Endothelial cell of umbilical vein (primary cell): ENCODE results near the gene TNNT3. TPM values are rescaled to one million over a fixed set of nuclear protein-coding genes. Genes with fewer than 3 reads are reported as not detected.

ENCODE experiments used
- BruUV-seq: library from RNA; stranded (reverse); fragments of 400-500 nt; replicated peaks from 2 replicates; lab custom pipeline; 2021; lab: Mats Ljungman, UMichigan
- CTCF ChIA-PET: fragments of 300-600, 350-600 bp; sonication (Branson Sonifier 250); formaldehyde crosslinking; loops from one replicate; lab custom pipeline; 2021; ENCODE audit warnings: antibody characterized with exemption, inconsistent platforms; lab: Charles Lee
- POLR2A ChIA-PET: fragments of 300-600, 350-600 bp; sonication (Branson Sonifier 250); formaldehyde crosslinking; loops from one replicate; lab custom pipeline; 2021; ENCODE audit warnings: antibody characterized with exemption, inconsistent platforms; lab: Charles Lee
- DNase-seq: peaks from one replicate; pipeline ENCODE4 v3.0.0-alpha.2; 2011; ENCODE audit warnings: low read depth, low spot score
- FAIRE-seq: peaks from 2 replicates; lab custom pipeline; 2011; peaks lifted over from hg19 to GRCh38; lab: Jason Lieb, UNC
- H2AFZ ChIP-seq: 2 replicates; pipeline ENCODE4 v1.6.0; 2012; ENCODE audit warnings: low read depth, low read length, control low read depth, inconsistent platforms
- H3K27ac ChIP-seq: 2 replicates; pipeline ENCODE4 v1.5.1; 2011; ENCODE audit warnings: low read depth, mild to moderate bottlenecking, control low read depth, low read length, moderate library complexity; ENCODE audit not compliant: insufficient read depth
- H3K27me3 ChIP-seq, 2 experiments: 2 replicates each; pipeline versions ENCODE4 v1.6.0 to v1.6.1; 2011; ENCODE audit warnings: low read length in 2 of 2, mixed read lengths in 1 of 2; ENCODE audit not compliant: control insufficient read depth in 2 of 2, insufficient read depth in 2 of 2
- H3K36me3 ChIP-seq, 2 experiments: 2 replicates in 1 of 2; 3 replicates in 1 of 2; pipeline ENCODE4 v1.5.1; 2011; ENCODE audit warnings: low read length in 2 of 2, mild to moderate bottlenecking in 1 of 2, moderate library complexity in 1 of 2; ENCODE audit not compliant: control insufficient read depth in 2 of 2, insufficient read depth in 2 of 2; ENCODE audit errors: extremely low read depth in 1 of 2
- H3K4me1 ChIP-seq: 3 replicates; pipeline ENCODE4 v1.5.1; 2011; ENCODE audit warnings: mild to moderate bottlenecking, low read length; ENCODE audit not compliant: control insufficient read depth, insufficient read depth; ENCODE audit errors: extremely low read depth
- H3K4me2 ChIP-seq: 2 replicates; pipeline ENCODE4 v1.6.1; 2011; ENCODE audit warnings: low read length, control low read depth, mixed read lengths; ENCODE audit not compliant: insufficient read depth
- H3K4me3 ChIP-seq, 3 experiments: fragments of 200-600 bp in 1 of 3; sonication (generic), shearing (Covaris generic) in 1 of 3; replicated peaks in 1 of 3; 2 replicates each; pipeline ENCODE4 v1.5.1; 2011 to 2016; ENCODE audit warnings: control low read depth in 3 of 3, low read length in 3 of 3, mild to moderate bottlenecking in 2 of 3, inconsistent platforms in 1 of 3, low read depth in 1 of 3, moderate library complexity in 1 of 3; ENCODE audit not compliant: insufficient read depth in 1 of 3
- H3K79me2 ChIP-seq: 2 replicates; pipeline ENCODE4 v1.6.0; 2012; ENCODE audit warnings: low read length, inconsistent platforms; ENCODE audit not compliant: control insufficient read depth, insufficient read depth
- H3K9ac ChIP-seq: replicated peaks from 2 replicates; pipeline ENCODE3; 2011; ENCODE audit warnings: low read length, control low read depth; ENCODE audit not compliant: insufficient read depth; ENCODE audit errors: extremely low read depth
- H3K9me1 ChIP-seq: replicated peaks from 3 replicates; pipeline ENCODE4 v1.6.0; 2011; ENCODE audit warnings: mild to moderate bottlenecking, low read length; ENCODE audit not compliant: control insufficient read depth, insufficient read depth; ENCODE audit errors: extremely low read depth
- H3K9me3 ChIP-seq: replicated peaks from 2 replicates; pipeline ENCODE4 v1.5.1; 2012; ENCODE audit warnings: low read length, inconsistent platforms; ENCODE audit not compliant: control insufficient read depth, insufficient read depth
- H4K20me1 ChIP-seq: replicated peaks from 2 replicates; pipeline ENCODE3; 2011; ENCODE audit warnings: mild to moderate bottlenecking, low read length; ENCODE audit not compliant: control insufficient read depth, insufficient read depth; ENCODE audit errors: extremely low read depth
- CTCF ChIP-seq, 2 donors: IDR thresholded peaks; 1 replicate in 1 of 2; 2 replicates in 1 of 2; pipeline ENCODE4 v1.5.1; 2011; ENCODE audit warnings: low read length in 2 of 2, mild to moderate bottlenecking in 2 of 2, moderate library complexity in 2 of 2, control low read depth in 1 of 2, inconsistent platforms in 1 of 2, low read depth in 1 of 2; ENCODE audit not compliant: insufficient read depth in 1 of 2; ENCODE audit errors: extremely low read depth in 1 of 2
- EZH2 ChIP-seq: IDR thresholded peaks from 2 replicates; pipeline ENCODE4 v1.6.1; 2012; ENCODE audit warnings: borderline replicate concordance, low read depth, mild to moderate bottlenecking, moderate library complexity, low read length, inconsistent platforms; ENCODE audit not compliant: severe bottlenecking
- FOS ChIP-seq: IDR thresholded peaks from 2 replicates; pipeline ENCODE4 v1.6.1; 2011; ENCODE audit warnings: mild to moderate bottlenecking, low read length, moderate library complexity, borderline replicate concordance; ENCODE audit not compliant: insufficient read depth
- GATA2 ChIP-seq: IDR thresholded peaks from 2 replicates; pipeline ENCODE4 v1.7.0; 2011; ENCODE audit warnings: low read depth, mild to moderate bottlenecking, moderate library complexity, mixed read lengths, low read length; ENCODE audit not compliant: insufficient read length, insufficient read depth
- JUN ChIP-seq: IDR thresholded peaks from 2 replicates; pipeline ENCODE4 v1.6.1; 2011; ENCODE audit warnings: borderline replicate concordance, low read depth; ENCODE audit not compliant: insufficient read length, insufficient read depth
- MAX ChIP-seq: IDR thresholded peaks from 2 replicates; pipeline ENCODE4 v1.6.1; 2011; ENCODE audit not compliant: insufficient read depth, insufficient read length
- MYC ChIP-seq: IDR thresholded peaks from one replicate; pipeline ENCODE4 v1.6.1; 2011; ENCODE audit warnings: mild to moderate bottlenecking, low read depth, low read length
- POLR2A ChIP-seq: IDR thresholded peaks from 2 replicates; pipeline ENCODE4 v1.6.1; 2012; ENCODE audit warnings: low read depth, mild to moderate bottlenecking, control low read depth, low read length
- POLR2AphosphoS5 ChIP-seq: IDR thresholded peaks from 2 replicates; pipeline ENCODE4 v1.6.1; 2012; ENCODE audit warnings: low read depth, mild to moderate bottlenecking, control low read depth, low read length, moderate library complexity; ENCODE audit not compliant: insufficient read depth
- dilution Hi-C: fragments of 300-500 bp; cut with MboI; formaldehyde crosslinking; loops from one replicate; pipeline ENCODE4 v1.15.0; 2019; ENCODE audit warnings: low sequenced_read_pairs; ENCODE audit not compliant: extremely low pct_ligation_motif_present
- intact Hi-C: fragments of 100-400 bp; cut with micrococcal nuclease; formaldehyde crosslinking; loops from one replicate; pipeline ENCODE4 v1.10.0; 2022
- polyA plus RNA-seq, 4 experiments: library from polyadenylated mRNA; depleted of rRNA in 3 of 4; stranded (reverse) in 3 of 4; unstranded in 1 of 4; fragments of >200 nt; gene quantifications; 2 replicates each; pipeline versions ENCODE4 v1.2.1 to v1.2.3, GENCODE V29; 2011 to 2012; ENCODE audit warnings: missing spikeins in 1 of 4
- total RNA-seq: library from RNA; stranded (reverse); gene quantifications from 2 replicates; pipeline ENCODE4 v1.2.3, GENCODE V29; 2021

The TNNT3 gene
- total and polyA plus RNA-seq, 2 donors (not counting 3 experiments of a cell fraction or from before 2014, with no cell fraction given), result not detected

- no peaks in the 10 kb centered on the region for H4K20me1 ChIP-seq
- H3K4me1 ChIP-seq, result no peaks in the 10 kb centered on the region
- BruUV-seq, result no TSS peak
- no peak within 1 kb of the TSS for H3K4me3 ChIP-seq
- H3K27ac ChIP-seq, result no peak within 1 kb of the TSS
- no peak within 1 kb of the TSS for H3K4me2 ChIP-seq
- TF ChIP-seq FOS (no peak), MAX (no peak), POLR2A (no peak), GATA2 (no peak), POLR2AphosphoS5 (no peak), JUN (no peak), MYC (no peak), CTCF (IDR thresholded peaks at IDR 0.05; ENCODE audit: extremely low read depth in 1 of 2, insufficient read depth in 1 of 2, low read depth in 1 of 2, low read length in 2 of 2) (no peak), EZH2 (no peak)
- intact Hi-C loops (no loop called here), dilution Hi-C loops (no loop called here)
- no peak within 1 kb of the TSS for H3K9ac ChIP-seq
- no peaks in the 10 kb centered on the region for H3K36me3 ChIP-seq
- DNase-seq (no peak), FAIRE-seq (no peak)
- ChIA-PET CTCF (interaction anchor here (0.6 to 8.4 kb wide), 9 partner anchors 21 to 294 kb away, joined by 3 to 102 read pairs (median 13); no protein-coding TSS in a partner anchor), POLR2A (interaction anchor here (0.6 kb wide), 1 partner anchor 368 kb away, joined by 6 read pairs; no protein-coding TSS in a partner anchor)
- H3K27me3 ChIP-seq, result no peaks in the 10 kb centered on the region
- no peak within 1 kb of the TSS for H2AFZ ChIP-seq
- no peaks in the 10 kb centered on the region for H3K9me1 ChIP-seq
- no peaks in the 10 kb centered on the region for H3K79me2 ChIP-seq
- H3K9me3 ChIP-seq, result no peaks in the 10 kb centered on the region
Observed at GRCh38 chr11:1946812-1947484, 27.4 kb downstream of the TNNT3 start, which contains the start of gene MRPL23. Gene MRPL23 (plus strand): TSS chr11:1947332. CDS start chr11:1947363, 31 bp downstream.
